Activated T-cell treated with anti-CD3 and anti-CD28 coated beads for 48 hours (primary cell): ENCODE results near the gene ATXN1.

Experiments used
- DNase-seq: peaks from one replicate; pipeline ENCODE4 v3.0.0-alpha.2; 2020; ENCODE audit warnings: low read depth

Gene ATXN1

GRCh38 chr6:16743664-16744210, 17.5 kb downstream of the ATXN1 start:
- no peak for DNase-seq

GRCh38 chr6:16742116-16742515, 19.1 kb downstream of the ATXN1 start:
- no peak for DNase-seq

- no peak for DNase-seq
These were observed 19.9 kb downstream of the ATXN1 start for GRCh38 chr6:16741112-16742016.

- no peak for DNase-seq
These were observed 21.2 kb downstream of the ATXN1 start for GRCh38 chr6:16740097-16740496.

- no peak for DNase-seq
These were observed 21.9 kb downstream of the ATXN1 start for GRCh38 chr6:16739329-16739801.

GRCh38 chr6:16737925-16738324, 23.3 kb downstream of the ATXN1 start:
- DNase-seq = no peak

GRCh38 chr6:16736856-16737775, 24.1 kb downstream of the ATXN1 start:
- no peak for DNase-seq

- DNase-seq = no peak
These were observed 26.2 kb downstream of the ATXN1 start for GRCh38 chr6:16735014-16735413.

- DNase-seq = no peak
These were observed 28.2 kb downstream of the ATXN1 start for GRCh38 chr6:16733085-16733484.

GRCh38 chr6:16731478-16732051, 29.7 kb downstream of the ATXN1 start:
- DNase-seq = no peak

GRCh38 chr6:16730738-16731477, 30.4 kb downstream of the ATXN1 start:
- DNase-seq = no peak

GRCh38 chr6:16729744-16730143, 31.5 kb downstream of the ATXN1 start:
- DNase-seq = no peak

- no peak for DNase-seq
These were observed 32.0 kb downstream of the ATXN1 start for GRCh38 chr6:16729183-16729691.

- DNase-seq = no peak
These were observed 32.6 kb downstream of the ATXN1 start for GRCh38 chr6:16728513-16729182.

- no peak for DNase-seq
These were observed 33.3 kb downstream of the ATXN1 start for GRCh38 chr6:16727996-16728395.

- DNase-seq = no peak
These were observed 36.0 kb downstream of the ATXN1 start for GRCh38 chr6:16725145-16725864.

GRCh38 chr6:16723826-16724225, 37.4 kb downstream of the ATXN1 start:
- DNase-seq = no peak

- DNase-seq = no peak
These were observed 37.9 kb downstream of the ATXN1 start for GRCh38 chr6:16723402-16723801.

- DNase-seq = no peak
These were observed 38.6 kb downstream of the ATXN1 start for GRCh38 chr6:16722630-16723029.

GRCh38 chr6:16721977-16722376, 39.3 kb downstream of the ATXN1 start:
- no peak for DNase-seq
